Measurements from ENCODE around the gene IL22RA1.

IL22RA1 gene

GRCh38 chr1:24142546-24143534, at the start of gene IL22RA1:
TSS of gene IL22RA1 (minus strand) at chr1:24143140. CDS start at chr1:24143082, 58 bp downstream.
- peak; percentile 20 for DNase-seq

- no peak for DNase-seq
These were observed 48.9 kb upstream of the IL22RA1 start for GRCh38 chr1:24191860-24192259.

GRCh38 chr1:24190983-24191461, 48.1 kb upstream of the IL22RA1 start:
- DNase-seq, result no peak

GRCh38 chr1:24189528-24189927, 46.6 kb upstream of the IL22RA1 start:
- no peak for DNase-seq

GRCh38 chr1:24186993-24187790, 44.3 kb upstream of the IL22RA1 start, which contains the start of gene IFNLR1:
TSS of gene IFNLR1 (minus strand) at chr1:24187289. CDS start at chr1:24187248, 41 bp downstream.
- DNase-seq, result peak; percentile 80

- no peak for DNase-seq
These were observed 43.7 kb upstream of the IL22RA1 start for GRCh38 chr1:24186711-24186992.

GRCh38 chr1:24186031-24186710, 43.2 kb upstream of the IL22RA1 start:
- DNase-seq, result no peak

GRCh38 chr1:24185076-24185475, 42.1 kb upstream of the IL22RA1 start:
- DNase-seq, result no peak

- no peak for DNase-seq
These were observed 39.1 kb upstream of the IL22RA1 start for GRCh38 chr1:24182061-24182460.

GRCh38 chr1:24181619-24182018, 38.7 kb upstream of the IL22RA1 start:
- DNase-seq, result no peak

- no peak for DNase-seq
These were observed 37.7 kb upstream of the IL22RA1 start for GRCh38 chr1:24180676-24181075.

- DNase-seq, result no peak
These were observed 36.4 kb upstream of the IL22RA1 start for GRCh38 chr1:24179251-24179840.

- DNase-seq, result no peak
These were observed 35.5 kb upstream of the IL22RA1 start for GRCh38 chr1:24178407-24178806.

- no peak for DNase-seq
These were observed 34.2 kb upstream of the IL22RA1 start for GRCh38 chr1:24177161-24177560.

- DNase-seq, result no peak
These were observed 32.3 kb upstream of the IL22RA1 start for GRCh38 chr1:24175033-24175755.

- no peak for DNase-seq
These were observed 31.0 kb upstream of the IL22RA1 start for GRCh38 chr1:24173638-24174575.

- no peak for DNase-seq
These were observed 29.7 kb upstream of the IL22RA1 start for GRCh38 chr1:24172598-24172997.

- no peak for DNase-seq
These were observed 26.3 kb upstream of the IL22RA1 start for GRCh38 chr1:24169286-24169685.

GRCh38 chr1:24168245-24168644, 25.3 kb upstream of the IL22RA1 start:
- DNase-seq, result no peak

- DNase-seq, result no peak
These were observed 24.1 kb upstream of the IL22RA1 start for GRCh38 chr1:24167008-24167407.

GRCh38 chr1:24165500-24165899, 22.6 kb upstream of the IL22RA1 start:
- no peak for DNase-seq
